ENCODE measurements around the gene MYO10.

- TF ChIP-seq CTCF (IDR thresholded peaks at IDR 0.05; ENCODE audit: poor library complexity) (no peak), EZH2phosphoT487 (IDR thresholded peaks at IDR 0.05; ENCODE audit: low read depth, severe bottlenecking, unreplicated experiment) (no peak)
Measured at GRCh38 chr5:16809395-16810207, 126.5 kb downstream of the MYO10 start.
